IMR-90 (cell line): ENCODE data around the gene R3HDM2. TPM values are rescaled to one million over a fixed set of nuclear protein-coding genes. Genes with fewer than 3 reads are reported as not detected.

ENCODE experiments used
- ATAC-seq: fragments of 200-7000 bp; cut with Tn5 transposase; 2 replicates; pipeline ENCODE4 v1.9.1; 2020; ENCODE audit warnings: low read depth, mild to moderate bottlenecking, moderate library complexity
- BruUV-seq: library from RNA; stranded (reverse); fragments of 400-500 nt; replicated peaks from 2 replicates; lab custom pipeline; 2021; lab: Mats Ljungman, UMichigan
- CTCF ChIA-PET: fragments of 300-600 bp; formaldehyde crosslinking; extraction: SDS; loops from one replicate; lab custom pipeline; 2021; ENCODE audit warnings: antibody characterized with exemption; lab: Yijun Ruan, JAX
- POLR2A ChIA-PET: fragments of 300-600 bp; sonication (Branson Sonifier 250); formaldehyde crosslinking; loops from one replicate; lab custom pipeline; 2022; ENCODE audit warnings: antibody characterized with exemption; ENCODE audit not compliant: unreplicated experiment; lab: Charles Lee
- DNase-seq: peaks from one replicate; pipeline ENCODE4 v3.0.0; 2013
- H2AFZ ChIP-seq: replicated peaks from 2 replicates; pipeline ENCODE3; 2013; ENCODE audit warnings: low read length, mild to moderate bottlenecking; ENCODE audit not compliant: poor library complexity
- H2AK5ac ChIP-seq: 2 replicates; pipeline ENCODE4 v1.6.1; 2013; ENCODE audit warnings: low read depth, low read length, inconsistent platforms
- H2AK9ac ChIP-seq: replicated peaks from 2 replicates; pipeline ENCODE3; 2013; ENCODE audit warnings: mild to moderate bottlenecking, low read depth, low read length, moderate library complexity; ENCODE audit not compliant: poor library complexity
- H2BK120ac ChIP-seq: 2 replicates; pipeline ENCODE4 v1.6.1; 2013; ENCODE audit warnings: low read depth, low read length, inconsistent platforms
- H2BK15ac ChIP-seq: 3 replicates; pipeline ENCODE4 v1.6.1; 2013; ENCODE audit warnings: low read depth, low read length, inconsistent platforms
- H2BK20ac ChIP-seq: 2 replicates; pipeline ENCODE4 v1.6.1; 2013; ENCODE audit warnings: low read depth, mild to moderate bottlenecking, inconsistent platforms, low read length, moderate library complexity
- H2BK5ac ChIP-seq: 2 replicates; pipeline ENCODE4 v1.6.1; 2013; ENCODE audit warnings: mild to moderate bottlenecking, low read depth, low read length, inconsistent platforms; ENCODE audit not compliant: poor library complexity, severe bottlenecking
- H3K14ac ChIP-seq: replicated peaks from 2 replicates; pipeline ENCODE4 v1.6.1; 2013; ENCODE audit warnings: low read depth, low read length, inconsistent platforms
- H3K18ac ChIP-seq: 2 replicates; pipeline ENCODE4 v1.6.1; 2013; ENCODE audit warnings: low read depth, low read length, control low read depth
- H3K23ac ChIP-seq: 2 replicates; pipeline ENCODE4 v1.6.1; 2013; ENCODE audit warnings: low read depth, low read length, inconsistent platforms
- H3K27ac ChIP-seq: 2 replicates; pipeline ENCODE4 v1.5.1; 2013; ENCODE audit warnings: mild to moderate bottlenecking, control low read depth, low read length; ENCODE audit not compliant: insufficient read depth
- H3K27me3 ChIP-seq: 2 replicates; pipeline ENCODE4 v1.6.1; 2013; ENCODE audit warnings: low read length; ENCODE audit not compliant: control insufficient read depth, insufficient read depth
- H3K36me3 ChIP-seq: 2 replicates; pipeline ENCODE4 v1.6.1; 2013; ENCODE audit warnings: low read length, mixed read lengths; ENCODE audit not compliant: control insufficient read depth, insufficient read depth
- H3K4ac ChIP-seq: 2 replicates; pipeline ENCODE4 v1.6.1; 2013; ENCODE audit warnings: low read depth, low read length, inconsistent platforms
- H3K4me1 ChIP-seq: 2 replicates; pipeline ENCODE4 v1.6.1; 2013; ENCODE audit warnings: low read length, mixed read lengths; ENCODE audit not compliant: control insufficient read depth, insufficient read depth
- H3K4me2 ChIP-seq: 2 replicates; pipeline ENCODE4 v1.6.1; 2013; ENCODE audit warnings: low read depth, mild to moderate bottlenecking, control low read depth, low read length, moderate library complexity
- H3K4me3 ChIP-seq: 2 replicates; pipeline ENCODE4 v1.5.1; 2013; ENCODE audit warnings: low read depth, mild to moderate bottlenecking, control low read depth, low read length, moderate library complexity; ENCODE audit not compliant: insufficient read depth
- H3K56ac ChIP-seq: 2 replicates; pipeline ENCODE4 v1.6.1; 2013; ENCODE audit warnings: low read length, inconsistent platforms; ENCODE audit not compliant: insufficient read depth; ENCODE audit errors: extremely low read depth
- H3K79me1 ChIP-seq, 2 experiments: 2 replicates each; pipeline ENCODE4 v1.6.1; 2013; ENCODE audit warnings: low read length in 2 of 2, inconsistent platforms in 1 of 2, low read depth in 1 of 2
- H3K9ac ChIP-seq: 2 replicates; pipeline ENCODE4 v1.6.1; 2013; ENCODE audit warnings: low read depth, low read length, control low read depth
- H3K9me1 ChIP-seq: 2 replicates; pipeline ENCODE4 v1.6.1; 2013; ENCODE audit warnings: low read length, inconsistent platforms; ENCODE audit not compliant: insufficient read depth
- H3K9me3 ChIP-seq: 2 replicates; pipeline ENCODE4 v1.6.1; 2013; ENCODE audit warnings: low read length; ENCODE audit not compliant: control insufficient read depth, insufficient read depth
- H4K20me1 ChIP-seq: 2 replicates; pipeline ENCODE4 v1.6.1; 2013; ENCODE audit warnings: low read length, inconsistent platforms; ENCODE audit not compliant: insufficient read depth
- H4K5ac ChIP-seq: 2 replicates; pipeline ENCODE4 v1.6.1; 2013; ENCODE audit warnings: mild to moderate bottlenecking, low read depth, low read length, control low read depth
- H4K8ac ChIP-seq, 2 experiments: 2 replicates each; pipeline ENCODE4 v1.6.1; 2013; ENCODE audit warnings: low read depth in 2 of 2, low read length in 2 of 2, control low read depth in 1 of 2, inconsistent platforms in 1 of 2
- H4K91ac ChIP-seq: 2 replicates; pipeline ENCODE4 v1.6.1; 2013; ENCODE audit warnings: low read depth, low read length, inconsistent platforms; ENCODE audit not compliant: insufficient read depth
- BHLHE40 ChIP-seq: fragments of 150-350 bp; IDR thresholded peaks from 2 replicates; pipeline ENCODE4 v1.6.1; 2016; ENCODE audit warnings: mild to moderate bottlenecking, low read depth, low read length
- FOS ChIP-seq: fragments of 150-350 bp; IDR thresholded peaks from 2 replicates; pipeline ENCODE4 v1.6.1; 2016; ENCODE audit warnings: low read depth, low read length
- MXI1 ChIP-seq: IDR thresholded peaks from 2 replicates; pipeline ENCODE4 v1.6.1; 2012; ENCODE audit warnings: low read depth, mild to moderate bottlenecking, low read length, moderate library complexity, borderline replicate concordance
- POLR2A ChIP-seq: IDR thresholded peaks from 2 replicates; pipeline ENCODE4 v1.6.1; 2012; ENCODE audit warnings: mild to moderate bottlenecking, low read depth, low read length
- RFX5 ChIP-seq: IDR thresholded peaks from 2 replicates; pipeline ENCODE4 v1.8.0; 2012; ENCODE audit warnings: low read depth, mild to moderate bottlenecking, low read length, moderate library complexity
- WGBS, 2 experiments: methylation state at CpG; one replicate each; pipeline versions ENCODE4 v1.1.5 to v1.1.7; 2013; ENCODE audit warnings: missing lambda C conversion rate in 2 of 2; ENCODE audit not compliant: insufficient read length in 1 of 2; ENCODE audit errors: extremely low coverage in 2 of 2; 5-methylcytosine and 5-hydroxymethylcytosine counted together
- dilution Hi-C: fragments of 300-500 bp; cut with HindIII; formaldehyde crosslinking; loops from one replicate; pipeline ENCODE4 v1.14.3; 2018; ENCODE audit warnings: low sequenced_read_pairs; ENCODE audit not compliant: unreplicated experiment
- in situ Hi-C: fragments of 300-500 bp; cut with MboI; formaldehyde crosslinking; loops from 3 replicates; pipeline ENCODE4 v1.14.3; 2019; ENCODE audit warnings: low sequenced_read_pairs, inconsistent platforms, mixed read lengths
- intact Hi-C: fragments of 100-400 bp; cut with micrococcal nuclease; formaldehyde crosslinking; loops from 2 replicates; pipeline ENCODE4 v1.10.0; 2022
- polyA plus RNA-seq, 3 experiments: library from polyadenylated mRNA; depleted of rRNA; stranded (reverse); fragments of >200 nt; gene quantifications; 2 replicates each; pipeline ENCODE4 v1.2.3, GENCODE V29; 2012; ENCODE audit warnings: low replicate concordance in 1 of 3
- total RNA-seq: library from RNA; depleted of rRNA; stranded (reverse); fragments of >200 nt; gene quantifications from 2 replicates; pipeline ENCODE4 v1.2.3, GENCODE V29; 2012
- TF ChIP-seq, protein P1 (sequence below): fragments of 150-350 bp; IDR thresholded peaks from 2 replicates; pipeline ENCODE4 v1.6.1; 2016; ENCODE audit warnings: low read depth, mild to moderate bottlenecking, low read length, moderate library complexity, borderline replicate concordance

R3HDM2 gene
- total and polyA plus RNA-seq, 2 of the 4 experiments (the other 2 are of a cell fraction) = 7.5 to 28.4 TPM

DNA sequence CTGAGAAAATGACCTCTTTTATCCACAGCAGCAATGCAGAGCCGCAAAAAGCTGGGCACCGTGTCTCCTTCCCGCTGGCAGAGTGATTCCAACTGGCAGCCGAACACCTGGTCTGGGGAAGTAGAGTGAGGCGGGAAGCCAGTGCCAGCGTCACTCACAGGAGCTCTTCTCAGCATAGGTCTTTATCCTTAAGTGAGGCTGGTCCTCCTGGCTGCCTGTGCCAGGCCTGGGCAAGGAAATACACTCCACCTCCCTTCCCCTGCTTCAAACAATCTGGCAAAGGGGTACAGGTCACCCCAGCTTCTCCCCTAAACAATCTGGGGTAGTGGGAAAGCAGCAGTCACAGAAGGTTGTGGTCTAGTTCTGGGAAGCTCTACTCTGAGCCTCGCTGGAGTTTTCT is 44.0 kb upstream of the R3HDM2 start:
- Histone ChIP-seq H3K9ac (no peak overlapping the region), H3K9me3 (no peaks in the 10 kb centered on the region; the same call in 1 of the 2 replicates), H2AK9ac (no peak overlapping the region), H3K27me3 (peaks cover 57% of the 10 kb centered on the region), H3K18ac (no peak overlapping the region), H4K8ac (no peak overlapping the region), H3K9me1 (no peaks in the 10 kb centered on the region), H2AFZ (peak overlapping the region; percentile 39), H3K79me1 (no peaks in the 10 kb centered on the region), H3K27ac (no peak overlapping the region), H3K4me2 (no peak overlapping the region), H3K4ac (no peak overlapping the region), H4K20me1 (no peaks in the 10 kb centered on the region), H2BK20ac (no peak overlapping the region), H3K4me1 (0 out of 2 replicates have a peak, but pooled peaks cover 3% of the 10 kb centered on the region), H2BK120ac (no peak overlapping the region), H2BK5ac (no peak overlapping the region), H3K4me3 (no peak overlapping the region), H4K5ac (no peak overlapping the region), H3K23ac (no peak overlapping the region), H4K91ac (no peak overlapping the region), H3K14ac (no peak overlapping the region), H3K56ac (no peak overlapping the region), H2BK15ac (no peak overlapping the region), H2AK5ac (no peak overlapping the region), H3K36me3 (no peaks in the 10 kb centered on the region)
- no CpG with 5 or more reads among the region's 7 CpGs for WGBS, 2 experiments
- ChIA-PET CTCF (interaction anchor here (1.1 to 1.9 kb wide), 4 partner anchors 12 to 20 kb away, joined by 3 to 8 read pairs (median 4); partner anchors contain the start of genes GLI1 and INHBE), POLR2A (no interaction called here)
- dilution Hi-C loops = no loop called here
- intact Hi-C loops = no loop called here
- ATAC-seq (no peak), DNase-seq (no peak)
- no TSS peak for BruUV-seq
- no peak for TF ChIP-seq POLR2A
- no peak for TF ChIP-seq RFX5
- no peak for TF ChIP-seq MXI1
- no peak for TF ChIP-seq BHLHE40
- TF ChIP-seq, protein P1, sequence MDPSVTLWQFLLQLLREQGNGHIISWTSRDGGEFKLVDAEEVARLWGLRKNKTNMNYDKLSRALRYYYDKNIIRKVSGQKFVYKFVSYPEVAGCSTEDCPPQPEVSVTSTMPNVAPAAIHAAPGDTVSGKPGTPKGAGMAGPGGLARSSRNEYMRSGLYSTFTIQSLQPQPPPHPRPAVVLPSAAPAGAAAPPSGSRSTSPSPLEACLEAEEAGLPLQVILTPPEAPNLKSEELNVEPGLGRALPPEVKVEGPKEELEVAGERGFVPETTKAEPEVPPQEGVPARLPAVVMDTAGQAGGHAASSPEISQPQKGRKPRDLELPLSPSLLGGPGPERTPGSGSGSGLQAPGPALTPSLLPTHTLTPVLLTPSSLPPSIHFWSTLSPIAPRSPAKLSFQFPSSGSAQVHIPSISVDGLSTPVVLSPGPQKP = no peak
- no peak for TF ChIP-seq FOS
- in situ Hi-C loops = no loop called here
